ENCODE data around the gene CAMK1D. TPM values are rescaled to one million over a fixed set of nuclear protein-coding genes. Genes with fewer than 3 reads are reported as not detected.

Gene CAMK1D
- total RNA-seq, 4 donors from 2014 or later: 13.5 to 21.4 (median 15.7) TPM

- intact Hi-C loops (cut with DNase I; ENCODE audit: low total_unique reads) (no loop called here), in situ Hi-C loops (cut with MboI; ENCODE audit: low pct_ligation_motif_present in 1 of 4, low pct_unique_long_range_greater_than_20kb in 1 of 4, low sequenced_read_pairs in 3 of 4) (no loop called here)
- H3K4me3 ChIP-seq: no peak overlapping the region
- DNase-seq: no peak
- WGBS, 2 donors (ENCODE audit: low coverage in 1 of 2): 53 to 62% methylated on average over 3 to 7 of the region's 7 CpGs
- H3K36me3 ChIP-seq: no peaks in the 10 kb centered on the region
- H3K9me3 ChIP-seq: no peaks in the 10 kb centered on the region
- H3K27ac ChIP-seq: no peak overlapping the region
- peaks cover 6 to 23% (median 17%) of the 10 kb centered on the region in 4 donors for H3K4me1 ChIP-seq
- TF ChIP-seq POLR2A (IDR thresholded peaks at IDR 0.05) (no peak), POLR2AphosphoS5 (IDR thresholded peaks at IDR 0.05) (no peak), EP300 (IDR thresholded peaks at IDR 0.05; ENCODE audit: low read depth) (no peak)
- TF ChIP-seq, protein P1, sequence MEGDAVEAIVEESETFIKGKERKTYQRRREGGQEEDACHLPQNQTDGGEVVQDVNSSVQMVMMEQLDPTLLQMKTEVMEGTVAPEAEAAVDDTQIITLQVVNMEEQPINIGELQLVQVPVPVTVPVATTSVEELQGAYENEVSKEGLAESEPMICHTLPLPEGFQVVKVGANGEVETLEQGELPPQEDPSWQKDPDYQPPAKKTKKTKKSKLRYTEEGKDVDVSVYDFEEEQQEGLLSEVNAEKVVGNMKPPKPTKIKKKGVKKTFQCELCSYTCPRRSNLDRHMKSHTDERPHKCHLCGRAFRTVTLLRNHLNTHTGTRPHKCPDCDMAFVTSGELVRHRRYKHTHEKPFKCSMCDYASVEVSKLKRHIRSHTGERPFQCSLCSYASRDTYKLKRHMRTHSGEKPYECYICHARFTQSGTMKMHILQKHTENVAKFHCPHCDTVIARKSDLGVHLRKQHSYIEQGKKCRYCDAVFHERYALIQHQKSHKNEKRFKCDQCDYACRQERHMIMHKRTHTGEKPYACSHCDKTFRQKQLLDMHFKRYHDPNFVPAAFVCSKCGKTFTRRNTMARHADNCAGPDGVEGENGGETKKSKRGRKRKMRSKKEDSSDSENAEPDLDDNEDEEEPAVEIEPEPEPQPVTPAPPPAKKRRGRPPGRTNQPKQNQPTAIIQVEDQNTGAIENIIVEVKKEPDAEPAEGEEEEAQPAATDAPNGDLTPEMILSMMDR (IDR thresholded peaks at IDR 0.05): no peak
- no peaks in the 10 kb centered on the region for H3K27me3 ChIP-seq
These were observed 41.9 kb downstream of the CAMK1D start for GRCh38 chr10:12391206-12391605.

GRCh38 chr10:12393831-12394230 lies 44.5 kb downstream of the CAMK1D start:
- DNase-seq: no peak
- intact Hi-C loops (cut with DNase I; ENCODE audit: low total_unique reads): no loop called here
- H3K4me1 ChIP-seq: peaks cover 6 to 23% (median 16%) of the 10 kb centered on the region in 4 donors
- WGBS, 2 donors (ENCODE audit: low coverage in 1 of 2): 94% methylated on average over 13 of the region's 13 CpGs; no CpG with 5 or more reads in 1 of the 2 donors
- TF ChIP-seq EP300 (IDR thresholded peaks at IDR 0.05; ENCODE audit: low read depth) (no peak), POLR2AphosphoS5 (IDR thresholded peaks at IDR 0.05) (no peak), POLR2A (IDR thresholded peaks at IDR 0.05) (no peak)
- TF ChIP-seq, protein P1 (IDR thresholded peaks at IDR 0.05): no peak
- no peaks in the 10 kb centered on the region for H3K9me3 ChIP-seq
- no peaks in the 10 kb centered on the region for H3K36me3 ChIP-seq
- in situ Hi-C loops (cut with MboI; ENCODE audit: low pct_ligation_motif_present in 1 of 4, low pct_unique_long_range_greater_than_20kb in 1 of 4, low sequenced_read_pairs in 3 of 4): no loop called here
- no peak overlapping the region for H3K27ac ChIP-seq
- no peaks in the 10 kb centered on the region for H3K27me3 ChIP-seq
- no peak overlapping the region for H3K4me3 ChIP-seq

DNA sequence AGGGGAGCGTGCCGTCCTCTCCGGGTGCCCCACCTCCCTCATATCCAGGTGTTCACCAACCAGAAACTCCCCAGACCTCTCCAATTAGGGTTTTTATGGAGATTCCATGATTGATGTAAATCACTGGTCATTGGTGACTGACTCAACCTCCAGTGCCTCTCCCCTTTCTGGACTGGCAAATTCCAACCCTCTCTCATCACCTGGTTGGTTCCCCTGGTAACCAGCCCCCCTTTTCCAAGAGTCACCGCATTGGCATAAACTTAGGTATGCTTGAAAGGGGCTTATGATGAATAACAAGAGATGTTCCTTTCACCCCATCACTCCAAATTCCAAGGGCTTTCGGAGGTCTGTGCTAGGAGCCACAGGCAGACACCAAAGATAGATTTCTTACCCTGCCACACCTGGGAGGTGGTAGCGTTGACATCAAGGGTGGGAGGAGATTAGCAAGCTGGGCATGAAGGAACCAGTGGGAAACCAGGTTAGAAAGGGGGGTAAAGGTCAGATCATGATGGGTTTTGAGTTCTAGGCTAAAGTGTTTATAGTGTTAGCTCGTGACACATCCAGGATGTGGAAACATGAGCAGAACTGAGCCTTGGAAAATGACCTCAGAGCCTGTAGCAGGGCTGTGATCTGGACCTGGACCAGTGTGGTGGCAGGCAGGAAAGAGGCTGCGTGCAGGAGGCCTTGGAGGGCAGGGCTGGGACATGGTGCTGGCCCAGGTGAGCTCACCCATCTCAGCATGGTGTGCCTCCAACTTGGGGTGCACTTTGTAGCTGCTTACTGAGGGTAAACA lies 45.1 kb downstream of the CAMK1D start:
- TF ChIP-seq EP300 (IDR thresholded peaks at IDR 0.05; ENCODE audit: low read depth): no peak
- TF ChIP-seq POLR2AphosphoS5 (IDR thresholded peaks at IDR 0.05): no peak
- TF ChIP-seq, protein P1 (IDR thresholded peaks at IDR 0.05): no peak
- TF ChIP-seq POLR2A (IDR thresholded peaks at IDR 0.05): no peak
- in situ Hi-C loops (cut with MboI; ENCODE audit: low pct_ligation_motif_present in 1 of 4, low pct_unique_long_range_greater_than_20kb in 1 of 4, low sequenced_read_pairs in 3 of 4) (no loop called here), intact Hi-C loops (cut with DNase I; ENCODE audit: low total_unique reads) (no loop called here)
- H3K27me3 ChIP-seq: no peaks in the 10 kb centered on the region
- no peaks in the 10 kb centered on the region for H3K9me3 ChIP-seq
- no peak overlapping the region for H3K27ac ChIP-seq
- no peaks in the 10 kb centered on the region for H3K36me3 ChIP-seq
- 87 to 100% methylated on average over 1 to 8 of the region's 8 CpGs for WGBS, 2 donors (ENCODE audit: low coverage in 1 of 2)
- no peak overlapping the region for H3K4me3 ChIP-seq
- peaks cover 1 to 17% (median 10%) of the 10 kb centered on the region in 4 donors for H3K4me1 ChIP-seq
- DNase-seq: no peak

- DNase-seq: no peak
- intact Hi-C loops (cut with DNase I; ENCODE audit: low total_unique reads) (no loop called here), in situ Hi-C loops (cut with MboI; ENCODE audit: low pct_ligation_motif_present in 1 of 4, low pct_unique_long_range_greater_than_20kb in 1 of 4, low sequenced_read_pairs in 3 of 4) (no loop called here)
- no peaks in the 10 kb centered on the region for H3K27me3 ChIP-seq
- WGBS, 2 donors (ENCODE audit: low coverage in 1 of 2): 92 to 97% methylated on average over 4 to 9 of the region's 9 CpGs
- TF ChIP-seq POLR2A (IDR thresholded peaks at IDR 0.05): no peak
- TF ChIP-seq EP300 (IDR thresholded peaks at IDR 0.05; ENCODE audit: low read depth): no peak
- TF ChIP-seq, protein P1 (IDR thresholded peaks at IDR 0.05): no peak
- TF ChIP-seq POLR2AphosphoS5 (IDR thresholded peaks at IDR 0.05): no peak
- no peak overlapping the region for H3K27ac ChIP-seq
- peaks cover 0 to 4% (median 3%) of the 10 kb centered on the region in 4 donors for H3K4me1 ChIP-seq
- no peaks in the 10 kb centered on the region for H3K36me3 ChIP-seq
- H3K9me3 ChIP-seq: no peaks in the 10 kb centered on the region
- H3K4me3 ChIP-seq: no peak overlapping the region
These were observed 46.7 kb downstream of the CAMK1D start for GRCh38 chr10:12396093-12396492.
